Endothelial cell of umbilical vein (primary cell): ENCODE results near the gene TTC22. TPM values are rescaled to one million over a fixed set of nuclear protein-coding genes. Genes with fewer than 3 reads are reported as not detected.

ENCODE experiments used
- BruUV-seq: library from RNA; stranded (reverse); fragments of 400-500 nt; replicated peaks from 2 replicates; lab custom pipeline; 2021; lab: Mats Ljungman, UMichigan
- CTCF ChIA-PET: fragments of 300-600, 350-600 bp; sonication (Branson Sonifier 250); formaldehyde crosslinking; loops from one replicate; lab custom pipeline; 2021; ENCODE audit warnings: antibody characterized with exemption, inconsistent platforms; lab: Charles Lee
- POLR2A ChIA-PET: fragments of 300-600, 350-600 bp; sonication (Branson Sonifier 250); formaldehyde crosslinking; loops from one replicate; lab custom pipeline; 2021; ENCODE audit warnings: antibody characterized with exemption, inconsistent platforms; lab: Charles Lee
- DNase-seq: peaks from one replicate; pipeline ENCODE4 v3.0.0-alpha.2; 2011; ENCODE audit warnings: low read depth, low spot score
- FAIRE-seq: peaks from 2 replicates; lab custom pipeline; 2011; peaks lifted over from hg19 to GRCh38; lab: Jason Lieb, UNC
- H2AFZ ChIP-seq: 2 replicates; pipeline ENCODE4 v1.6.0; 2012; ENCODE audit warnings: low read depth, low read length, control low read depth, inconsistent platforms
- H3K27ac ChIP-seq: 2 replicates; pipeline ENCODE4 v1.5.1; 2011; ENCODE audit warnings: low read depth, mild to moderate bottlenecking, control low read depth, low read length, moderate library complexity; ENCODE audit not compliant: insufficient read depth
- H3K27me3 ChIP-seq, 2 experiments: 2 replicates each; pipeline versions ENCODE4 v1.6.0 to v1.6.1; 2011; ENCODE audit warnings: low read length in 2 of 2, mixed read lengths in 1 of 2; ENCODE audit not compliant: control insufficient read depth in 2 of 2, insufficient read depth in 2 of 2
- H3K36me3 ChIP-seq, 2 experiments: 2 replicates in 1 of 2; 3 replicates in 1 of 2; pipeline ENCODE4 v1.5.1; 2011; ENCODE audit warnings: low read length in 2 of 2, mild to moderate bottlenecking in 1 of 2, moderate library complexity in 1 of 2; ENCODE audit not compliant: control insufficient read depth in 2 of 2, insufficient read depth in 2 of 2; ENCODE audit errors: extremely low read depth in 1 of 2
- H3K4me1 ChIP-seq: 3 replicates; pipeline ENCODE4 v1.5.1; 2011; ENCODE audit warnings: mild to moderate bottlenecking, low read length; ENCODE audit not compliant: control insufficient read depth, insufficient read depth; ENCODE audit errors: extremely low read depth
- H3K4me2 ChIP-seq: 2 replicates; pipeline ENCODE4 v1.6.1; 2011; ENCODE audit warnings: low read length, control low read depth, mixed read lengths; ENCODE audit not compliant: insufficient read depth
- H3K4me3 ChIP-seq, 3 experiments: fragments of 200-600 bp in 1 of 3; sonication (generic), shearing (Covaris generic) in 1 of 3; replicated peaks in 1 of 3; 2 replicates each; pipeline ENCODE4 v1.5.1; 2011 to 2016; ENCODE audit warnings: control low read depth in 3 of 3, low read length in 3 of 3, mild to moderate bottlenecking in 2 of 3, inconsistent platforms in 1 of 3, low read depth in 1 of 3, moderate library complexity in 1 of 3; ENCODE audit not compliant: insufficient read depth in 1 of 3
- H3K79me2 ChIP-seq: 2 replicates; pipeline ENCODE4 v1.6.0; 2012; ENCODE audit warnings: low read length, inconsistent platforms; ENCODE audit not compliant: control insufficient read depth, insufficient read depth
- H3K9ac ChIP-seq: replicated peaks from 2 replicates; pipeline ENCODE3; 2011; ENCODE audit warnings: low read length, control low read depth; ENCODE audit not compliant: insufficient read depth; ENCODE audit errors: extremely low read depth
- H3K9me1 ChIP-seq: replicated peaks from 3 replicates; pipeline ENCODE4 v1.6.0; 2011; ENCODE audit warnings: mild to moderate bottlenecking, low read length; ENCODE audit not compliant: control insufficient read depth, insufficient read depth; ENCODE audit errors: extremely low read depth
- H3K9me3 ChIP-seq: replicated peaks from 2 replicates; pipeline ENCODE4 v1.5.1; 2012; ENCODE audit warnings: low read length, inconsistent platforms; ENCODE audit not compliant: control insufficient read depth, insufficient read depth
- H4K20me1 ChIP-seq: replicated peaks from 2 replicates; pipeline ENCODE3; 2011; ENCODE audit warnings: mild to moderate bottlenecking, low read length; ENCODE audit not compliant: control insufficient read depth, insufficient read depth; ENCODE audit errors: extremely low read depth
- CTCF ChIP-seq, 2 donors: IDR thresholded peaks; 1 replicate in 1 of 2; 2 replicates in 1 of 2; pipeline ENCODE4 v1.5.1; 2011; ENCODE audit warnings: low read length in 2 of 2, mild to moderate bottlenecking in 2 of 2, moderate library complexity in 2 of 2, control low read depth in 1 of 2, inconsistent platforms in 1 of 2, low read depth in 1 of 2; ENCODE audit not compliant: insufficient read depth in 1 of 2; ENCODE audit errors: extremely low read depth in 1 of 2
- EZH2 ChIP-seq: IDR thresholded peaks from 2 replicates; pipeline ENCODE4 v1.6.1; 2012; ENCODE audit warnings: borderline replicate concordance, low read depth, mild to moderate bottlenecking, moderate library complexity, low read length, inconsistent platforms; ENCODE audit not compliant: severe bottlenecking
- FOS ChIP-seq: IDR thresholded peaks from 2 replicates; pipeline ENCODE4 v1.6.1; 2011; ENCODE audit warnings: mild to moderate bottlenecking, low read length, moderate library complexity, borderline replicate concordance; ENCODE audit not compliant: insufficient read depth
- GATA2 ChIP-seq: IDR thresholded peaks from 2 replicates; pipeline ENCODE4 v1.7.0; 2011; ENCODE audit warnings: low read depth, mild to moderate bottlenecking, moderate library complexity, mixed read lengths, low read length; ENCODE audit not compliant: insufficient read length, insufficient read depth
- JUN ChIP-seq: IDR thresholded peaks from 2 replicates; pipeline ENCODE4 v1.6.1; 2011; ENCODE audit warnings: borderline replicate concordance, low read depth; ENCODE audit not compliant: insufficient read length, insufficient read depth
- MAX ChIP-seq: IDR thresholded peaks from 2 replicates; pipeline ENCODE4 v1.6.1; 2011; ENCODE audit not compliant: insufficient read depth, insufficient read length
- MYC ChIP-seq: IDR thresholded peaks from one replicate; pipeline ENCODE4 v1.6.1; 2011; ENCODE audit warnings: mild to moderate bottlenecking, low read depth, low read length
- POLR2A ChIP-seq: IDR thresholded peaks from 2 replicates; pipeline ENCODE4 v1.6.1; 2012; ENCODE audit warnings: low read depth, mild to moderate bottlenecking, control low read depth, low read length
- POLR2AphosphoS5 ChIP-seq: IDR thresholded peaks from 2 replicates; pipeline ENCODE4 v1.6.1; 2012; ENCODE audit warnings: low read depth, mild to moderate bottlenecking, control low read depth, low read length, moderate library complexity; ENCODE audit not compliant: insufficient read depth
- dilution Hi-C: fragments of 300-500 bp; cut with MboI; formaldehyde crosslinking; loops from one replicate; pipeline ENCODE4 v1.15.0; 2019; ENCODE audit warnings: low sequenced_read_pairs; ENCODE audit not compliant: extremely low pct_ligation_motif_present
- intact Hi-C: fragments of 100-400 bp; cut with micrococcal nuclease; formaldehyde crosslinking; loops from one replicate; pipeline ENCODE4 v1.10.0; 2022
- polyA plus RNA-seq, 4 experiments: library from polyadenylated mRNA; depleted of rRNA in 3 of 4; stranded (reverse) in 3 of 4; unstranded in 1 of 4; fragments of >200 nt; gene quantifications; 2 replicates each; pipeline versions ENCODE4 v1.2.1 to v1.2.3, GENCODE V29; 2011 to 2012; ENCODE audit warnings: missing spikeins in 1 of 4
- total RNA-seq: library from RNA; stranded (reverse); gene quantifications from 2 replicates; pipeline ENCODE4 v1.2.3, GENCODE V29; 2021

TTC22 gene
- total and polyA plus RNA-seq, 2 donors (not counting 3 experiments of a cell fraction or from before 2014, with no cell fraction given) = not detected

DNA sequence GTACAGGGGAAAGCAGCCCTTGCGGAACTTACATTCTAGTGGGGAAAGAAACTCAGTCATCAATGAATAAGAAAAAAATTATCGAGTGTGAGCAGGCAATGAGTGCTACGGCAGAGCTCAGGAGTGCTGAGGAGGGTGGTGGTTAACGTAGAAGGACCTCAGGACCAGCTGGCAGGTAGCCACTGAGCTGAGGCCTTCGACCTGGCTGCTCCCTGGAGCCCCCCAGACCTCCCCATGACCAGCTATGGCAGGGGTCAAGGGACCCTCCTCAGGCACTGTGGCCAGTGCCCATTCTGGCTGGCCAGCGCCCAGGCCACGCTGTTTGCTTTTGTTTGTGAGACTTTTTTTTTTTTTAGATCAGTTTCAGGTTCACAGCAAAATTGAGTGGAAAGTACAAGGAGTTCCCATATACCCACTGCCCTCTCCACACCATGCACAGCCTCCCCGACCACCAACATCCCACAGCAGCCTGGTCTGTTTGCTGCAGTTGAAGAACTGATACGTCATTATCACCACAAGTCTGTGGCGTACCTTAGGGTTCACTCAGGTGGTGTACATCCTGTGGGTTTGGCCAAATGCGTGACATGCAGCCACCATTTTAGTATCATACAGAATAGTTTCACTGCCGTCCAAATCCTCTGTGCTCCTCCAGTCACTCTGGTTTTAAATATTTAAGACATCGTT, 11.8 kb upstream of the TTC22 start:
- Histone ChIP-seq H2AFZ (no peak overlapping the region), H3K4me3 (no peak overlapping the region), H3K4me2 (no peak overlapping the region), H3K79me2 (no peaks in the 10 kb centered on the region), H3K36me3 (no peaks in the 10 kb centered on the region), H3K9me3 (no peaks in the 10 kb centered on the region), H3K9me1 (no peaks in the 10 kb centered on the region), H4K20me1 (no peaks in the 10 kb centered on the region), H3K27ac (no peak overlapping the region), H3K9ac (no peak overlapping the region), H3K4me1 (no peaks in the 10 kb centered on the region), H3K27me3 (no peaks in the 10 kb centered on the region)
- DNase-seq (no peak), FAIRE-seq (no peak)
- no peak for TF ChIP-seq JUN
- intact Hi-C loops (loop anchor here (5.0 kb wide), 1 partner anchor 951 kb away; no protein-coding TSS in a partner anchor), dilution Hi-C loops (no loop called here)
- BruUV-seq = no TSS peak
- ChIA-PET POLR2A (no interaction called here), CTCF (interaction anchor here (0.7 to 1.9 kb wide), 4 partner anchors 313 to 952 kb away, joined by 3 to 10 read pairs (median 4); no protein-coding TSS in a partner anchor)

DNA sequence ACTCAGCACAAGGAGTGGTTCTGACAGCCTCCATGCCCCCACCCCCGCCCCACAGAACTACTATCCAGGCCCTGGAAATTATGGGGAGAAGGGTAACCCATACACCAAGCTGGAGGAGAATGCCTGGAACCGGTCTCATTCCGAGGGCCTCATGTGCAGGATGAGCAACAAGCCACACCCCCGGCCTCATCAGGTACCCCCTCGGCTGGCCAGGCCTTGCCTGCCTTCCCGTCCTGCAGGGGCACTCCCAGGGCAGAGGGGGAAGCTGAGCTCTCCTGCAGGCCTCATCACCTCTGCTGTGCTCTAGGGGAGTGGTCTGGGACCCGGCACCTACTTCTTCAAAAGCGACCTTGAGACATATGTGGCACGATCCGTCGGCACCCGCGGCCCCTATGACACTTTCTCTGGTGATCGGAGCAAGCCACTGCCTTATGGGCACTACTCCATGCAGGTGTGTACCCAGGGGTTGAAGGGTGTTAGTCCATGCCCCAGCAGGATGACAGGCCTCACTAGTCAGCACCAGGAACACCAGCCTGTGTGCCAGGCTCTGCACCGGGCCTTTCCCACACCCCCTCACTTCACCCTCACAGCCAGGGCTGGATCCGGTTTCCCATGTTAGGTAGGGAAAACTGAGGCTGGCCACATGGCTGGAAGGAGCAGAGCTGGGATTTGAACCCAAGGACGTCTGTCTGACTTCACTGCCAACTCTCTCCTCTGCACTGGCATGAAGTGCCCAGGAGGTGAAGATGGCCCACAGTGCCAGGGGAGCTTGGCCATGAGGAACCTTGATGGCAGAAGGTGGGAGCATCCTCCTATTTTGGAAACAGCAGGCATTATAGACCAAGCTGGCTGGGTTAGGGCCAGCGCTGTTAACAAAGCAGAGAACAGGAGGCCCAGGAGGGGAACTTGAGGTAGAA, 10.9 kb upstream of the TTC22 start:
- Histone ChIP-seq H4K20me1 (no peaks in the 10 kb centered on the region), H3K4me2 (no peak overlapping the region), H3K27me3 (no peaks in the 10 kb centered on the region), H3K79me2 (no peaks in the 10 kb centered on the region), H3K9me1 (no peaks in the 10 kb centered on the region), H3K9ac (no peak overlapping the region), H3K9me3 (no peaks in the 10 kb centered on the region), H3K4me3 (no peak overlapping the region), H2AFZ (no peak overlapping the region), H3K27ac (no peak overlapping the region), H3K4me1 (no peaks in the 10 kb centered on the region), H3K36me3 (no peaks in the 10 kb centered on the region)
- dilution Hi-C loops (no loop called here), intact Hi-C loops (loop anchor here (2.0 to 5.0 kb wide), 2 partner anchors 323 to 950 kb away; no protein-coding TSS in a partner anchor)
- TF ChIP-seq MAX = no peak
- TF ChIP-seq FOS = no peak
- no peak for TF ChIP-seq MYC
- no peak for TF ChIP-seq POLR2A
- TF ChIP-seq GATA2 = no peak
- no peak for TF ChIP-seq POLR2AphosphoS5
- no peak for TF ChIP-seq JUN
- no peak for TF ChIP-seq CTCF (IDR thresholded peaks at IDR 0.05; ENCODE audit: extremely low read depth in 1 of 2, insufficient read depth in 1 of 2, low read depth in 1 of 2, low read length in 2 of 2)
- TF ChIP-seq EZH2 = no peak
- no TSS peak for BruUV-seq
- CTCF ChIA-PET = interaction anchor here (0.6 to 1.9 kb wide), 3 partner anchors 133 to 951 kb away, joined by 3 to 10 read pairs (median 3); no protein-coding TSS in a partner anchor
- DNase-seq (no peak), FAIRE-seq (no peak)
- POLR2A ChIA-PET = no interaction called here
